Esophagus squamous epithelium (tissue), 5 donors: ENCODE results near the gene LPAR3. TPM values are rescaled to one million over a fixed set of nuclear protein-coding genes. Genes with fewer than 3 reads are reported as not detected.

Source experiments
- DNase-seq: peaks from one replicate; lab custom pipeline; 2025; lab: John Stamatoyannopoulos, UW
- H3K27ac ChIP-seq, 4 donors: fragments of 200-600 bp; sonication (generic); one replicate each; pipeline ENCODE4 v1.5.1; 2016 to 2019; ENCODE audit warnings: mild to moderate bottlenecking in 1 of 4
- H3K27me3 ChIP-seq, 4 donors: fragments of 200-600 bp; sonication (generic); 1 replicate in 3 of 4; 2 replicates in 1 of 4; pipeline versions ENCODE4 v1.5.1 to v1.6.0; 2017 to 2021; ENCODE audit warnings: antibody characterized with exemption in 1 of 4
- H3K36me3 ChIP-seq, 3 donors: fragments of 200-600 bp; sonication (generic); one replicate each; pipeline ENCODE4 v1.5.1; 2016 to 2019
- H3K4me1 ChIP-seq, 3 donors: fragments of 200-600 bp; sonication (generic); one replicate each; pipeline ENCODE4 v1.5.1; 2017 to 2019
- H3K4me3 ChIP-seq, 4 donors: fragments of 200-600 bp; sonication (generic); 1 replicate in 3 of 4; 2 replicates in 1 of 4; pipeline ENCODE4 v1.5.1; 2016 to 2019; ENCODE audit warnings: mild to moderate bottlenecking in 2 of 4, moderate library complexity in 1 of 4
- H3K9me3 ChIP-seq, 3 donors: fragments of 200-600 bp; sonication (generic); one replicate each; pipeline ENCODE4 v1.5.1; 2016 to 2019
- POLR2A ChIP-seq, 4 donors: fragments of 450-650 bp; IDR thresholded peaks; one replicate each; pipeline ENCODE4 v1.6.1; 2017; ENCODE audit warnings: antibody characterized with exemption in 4 of 4, mild to moderate bottlenecking in 4 of 4, moderate library complexity in 3 of 4
- WGBS, 2 donors: methylation state at CpG; one replicate each; pipeline ENCODE4 v1.1.5; 2018; 5-methylcytosine and 5-hydroxymethylcytosine counted together
- intact Hi-C: fragments of 100-400 bp; cut with DNase I; formaldehyde crosslinking; loops from one replicate; pipeline ENCODE4 v1.15.0; 2022
- total RNA-seq, 4 donors: library from RNA; depleted of rRNA; stranded (reverse); fragments of >200 nt; gene quantifications; one replicate each; pipeline ENCODE4 v1.1.0, GENCODE V29; 2016
- TF ChIP-seq, protein P1 (sequence below), 6 experiments: fragments of 450-650 bp in 4 of 6; fragments of 200-600 bp in 2 of 6; sonication (generic) in 2 of 6; IDR thresholded peaks; one replicate each; pipeline ENCODE4 v1.5.1; 2016 to 2019; ENCODE audit warnings: antibody characterized with exemption in 6 of 6, mild to moderate bottlenecking in 4 of 6, moderate library complexity in 4 of 6
- donor health status: DM: yes; HTN: yes; CAD: no.

The LPAR3 gene
- total RNA-seq, 4 donors from 2014 or later: 14.9 to 27.1 (median 19.5) TPM

DNA sequence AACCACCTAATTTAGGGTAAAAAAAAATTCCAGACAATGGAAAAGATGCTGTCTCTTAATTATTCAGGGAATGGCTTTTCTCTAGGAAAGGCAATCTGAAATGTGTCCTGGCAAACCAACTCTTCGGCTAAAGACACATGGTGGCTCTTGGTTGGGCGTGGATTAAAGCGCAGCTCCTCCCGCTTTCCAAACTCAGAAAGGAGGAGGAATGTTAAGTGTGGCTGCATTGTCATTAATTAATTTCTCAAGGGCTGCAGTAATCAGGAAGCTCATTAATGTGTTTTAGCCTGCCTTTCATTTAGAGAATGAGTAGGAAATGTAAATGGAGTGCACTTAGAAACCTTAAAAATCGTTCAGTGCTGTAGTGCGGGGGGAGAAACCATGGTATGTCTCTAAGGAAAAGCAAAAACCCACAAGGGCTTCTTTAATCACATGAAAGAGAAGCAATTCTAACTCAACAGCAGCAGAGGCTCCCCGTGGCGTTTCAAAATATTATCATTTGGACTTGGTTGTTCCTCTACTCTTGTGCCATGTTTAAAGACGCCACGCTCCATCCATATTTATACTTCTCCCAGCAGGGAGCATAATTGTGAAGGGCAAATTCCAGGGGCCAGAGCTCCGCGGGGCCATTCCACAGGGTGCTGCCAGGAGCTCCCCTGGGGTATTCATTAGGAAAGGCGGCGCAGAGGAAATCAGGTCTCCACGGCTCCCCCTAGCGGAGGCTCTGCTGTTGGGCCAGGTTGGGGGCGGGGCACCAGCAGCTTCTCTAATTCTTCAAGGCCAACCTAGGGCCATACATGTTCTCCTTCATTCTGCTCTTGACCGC, 110.8 kb downstream of the LPAR3 start:
- TF ChIP-seq, protein P1, sequence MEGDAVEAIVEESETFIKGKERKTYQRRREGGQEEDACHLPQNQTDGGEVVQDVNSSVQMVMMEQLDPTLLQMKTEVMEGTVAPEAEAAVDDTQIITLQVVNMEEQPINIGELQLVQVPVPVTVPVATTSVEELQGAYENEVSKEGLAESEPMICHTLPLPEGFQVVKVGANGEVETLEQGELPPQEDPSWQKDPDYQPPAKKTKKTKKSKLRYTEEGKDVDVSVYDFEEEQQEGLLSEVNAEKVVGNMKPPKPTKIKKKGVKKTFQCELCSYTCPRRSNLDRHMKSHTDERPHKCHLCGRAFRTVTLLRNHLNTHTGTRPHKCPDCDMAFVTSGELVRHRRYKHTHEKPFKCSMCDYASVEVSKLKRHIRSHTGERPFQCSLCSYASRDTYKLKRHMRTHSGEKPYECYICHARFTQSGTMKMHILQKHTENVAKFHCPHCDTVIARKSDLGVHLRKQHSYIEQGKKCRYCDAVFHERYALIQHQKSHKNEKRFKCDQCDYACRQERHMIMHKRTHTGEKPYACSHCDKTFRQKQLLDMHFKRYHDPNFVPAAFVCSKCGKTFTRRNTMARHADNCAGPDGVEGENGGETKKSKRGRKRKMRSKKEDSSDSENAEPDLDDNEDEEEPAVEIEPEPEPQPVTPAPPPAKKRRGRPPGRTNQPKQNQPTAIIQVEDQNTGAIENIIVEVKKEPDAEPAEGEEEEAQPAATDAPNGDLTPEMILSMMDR (IDR thresholded peaks at IDR 0.05): peak in 4 of 6 experiments; percentile 23 to 48 (median 31)
- no peak for TF ChIP-seq POLR2A (IDR thresholded peaks at IDR 0.05)
- 69% methylated on average over 18 of the region's 18 CpGs for WGBS, 2 donors
- H3K4me1 ChIP-seq: peaks cover 0 to 4% (median 0%) of the 10 kb centered on the region in 3 donors
- no peaks in the 10 kb centered on the region for H3K36me3 ChIP-seq
- no peak overlapping the region for H3K27ac ChIP-seq
- no peaks in the 10 kb centered on the region for H3K27me3 ChIP-seq
- no peak overlapping the region for H3K4me3 ChIP-seq
- intact Hi-C loops: no loop called here
- no peak for DNase-seq
- no peaks in the 10 kb centered on the region for H3K9me3 ChIP-seq

DNA sequence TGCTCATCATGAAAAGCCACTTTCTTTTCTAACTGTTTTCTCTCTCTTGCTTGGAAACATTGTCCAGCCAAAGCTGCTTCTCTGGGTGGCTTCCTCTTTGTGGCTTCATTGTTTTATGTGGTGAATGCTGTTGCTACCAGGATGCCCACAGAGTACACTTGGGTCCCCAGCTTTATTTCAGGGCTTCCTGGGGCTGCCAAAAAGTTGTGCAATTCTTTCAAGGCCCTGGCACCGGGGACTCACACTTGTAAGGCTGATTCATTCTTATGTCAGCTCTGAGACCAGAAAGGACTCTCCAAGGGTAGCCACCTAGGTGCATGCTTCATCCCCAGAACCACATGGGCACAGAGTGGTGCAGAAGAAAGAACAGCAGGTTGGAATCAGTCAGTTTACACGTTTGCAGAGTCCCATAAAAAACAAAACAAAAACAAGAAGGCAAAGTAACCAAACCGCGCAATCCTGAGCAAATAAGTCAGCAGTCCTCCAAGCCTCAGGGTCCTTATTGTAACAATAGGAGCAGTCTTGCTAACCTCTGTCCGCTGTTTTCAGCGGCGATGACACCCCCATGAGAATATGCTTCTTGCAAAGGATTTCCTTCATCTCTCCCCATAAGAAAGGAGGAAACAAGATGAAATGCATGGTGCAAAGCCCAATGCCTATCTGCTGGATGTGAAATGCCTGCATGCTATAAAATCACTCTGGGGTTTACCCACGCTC, 112.8 kb downstream of the LPAR3 start:
- H3K27ac ChIP-seq: no peak overlapping the region
- DNase-seq: no peak
- intact Hi-C loops: loop anchor here (10.0 kb wide), 1 partner anchor 155 kb away; no protein-coding TSS in a partner anchor
- no peaks in the 10 kb centered on the region for H3K9me3 ChIP-seq
- TF ChIP-seq, protein P1 (IDR thresholded peaks at IDR 0.05): no peak
- TF ChIP-seq POLR2A (IDR thresholded peaks at IDR 0.05): no peak
- 65 to 69% methylated on average over 7 to 8 of the region's 8 CpGs for WGBS, 2 donors
- peaks cover 0 to 5% (median 0%) of the 10 kb centered on the region in 3 donors for H3K4me1 ChIP-seq
- no peaks in the 10 kb centered on the region for H3K36me3 ChIP-seq
- no peak overlapping the region for H3K4me3 ChIP-seq
- H3K27me3 ChIP-seq: no peaks in the 10 kb centered on the region

DNA sequence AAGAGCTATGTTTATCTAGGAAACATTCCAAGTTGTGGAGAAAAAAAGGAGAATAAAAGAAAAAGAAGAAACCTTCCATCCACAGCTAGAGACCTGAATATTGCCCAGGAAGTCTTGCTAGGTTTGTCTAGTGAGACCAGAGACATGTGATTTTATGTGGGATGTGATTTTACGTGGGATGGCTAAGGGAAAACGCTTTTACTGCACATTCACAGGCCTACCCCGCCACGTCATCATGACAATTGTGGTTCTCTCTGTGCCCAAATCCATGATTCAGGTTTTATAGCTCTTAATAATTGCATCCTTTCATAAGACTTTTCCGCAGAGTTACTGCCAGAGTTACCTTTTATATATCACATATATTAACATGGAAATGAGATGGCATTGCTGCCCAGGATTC, 116.4 kb downstream of the LPAR3 start:
- Histone ChIP-seq H3K27ac (no peak overlapping the region), H3K4me1 (peaks cover 0 to 31% (median 20%) of the 10 kb centered on the region in 3 donors), H3K4me3 (no peak overlapping the region), H3K36me3 (no peaks in the 10 kb centered on the region), H3K27me3 (no peaks in the 10 kb centered on the region), H3K9me3 (no peaks in the 10 kb centered on the region)
- TF ChIP-seq, protein P1 (IDR thresholded peaks at IDR 0.05): no peak
- TF ChIP-seq POLR2A (IDR thresholded peaks at IDR 0.05): no peak
- intact Hi-C loops: loop anchor here (10.0 kb wide), 1 partner anchor 158 kb away; no protein-coding TSS in a partner anchor
- DNase-seq: no peak
- 55 to 77% methylated on average over 5 of the region's 5 CpGs for WGBS, 2 donors

DNA sequence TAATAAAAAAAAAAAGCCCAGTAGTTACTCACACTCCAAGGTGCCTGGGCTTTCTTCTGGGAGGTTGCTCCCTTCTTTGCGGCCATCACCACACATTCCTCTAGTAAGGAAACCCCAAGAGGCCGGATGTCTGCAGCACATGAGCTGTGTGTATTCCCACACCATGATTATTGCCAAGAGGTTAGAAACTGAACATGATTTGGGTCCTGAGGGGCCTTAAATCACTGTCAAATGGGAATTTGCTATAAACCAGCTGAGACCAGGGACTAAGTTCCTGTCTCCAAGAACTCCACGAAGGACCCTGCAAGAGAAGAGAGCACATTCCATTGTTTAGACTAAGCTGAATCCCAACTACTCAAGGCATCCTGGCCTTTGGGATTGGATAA, 117.5 kb downstream of the LPAR3 start:
- peaks cover 0 to under 1% (median 0%) of the 10 kb centered on the region in 4 donors for H3K27me3 ChIP-seq
- no peak overlapping the region for H3K27ac ChIP-seq
- peaks cover 0 to 31% (median 20%) of the 10 kb centered on the region in 3 donors for H3K4me1 ChIP-seq
- no peak overlapping the region for H3K4me3 ChIP-seq
- no peaks in the 10 kb centered on the region for H3K9me3 ChIP-seq
- H3K36me3 ChIP-seq: no peaks in the 10 kb centered on the region
- intact Hi-C loops: loop anchor here (10.0 kb wide), 1 partner anchor 159 kb away; no protein-coding TSS in a partner anchor
- TF ChIP-seq, protein P1 (IDR thresholded peaks at IDR 0.05): no peak
- TF ChIP-seq POLR2A (IDR thresholded peaks at IDR 0.05): no peak
- 79 to 82% methylated on average over 3 of the region's 3 CpGs for WGBS, 2 donors
- no peak for DNase-seq
